ENCODE data around the gene NWD2. TPM values are rescaled to one million over a fixed set of nuclear protein-coding genes. Genes with fewer than 3 reads are reported as not detected.

Gene NWD2
- total and polyA plus RNA-seq, 9 of the 15 experiments (the other 6 are each of a cell fraction or from before 2014, with no cell fraction given): not detected

DNA sequence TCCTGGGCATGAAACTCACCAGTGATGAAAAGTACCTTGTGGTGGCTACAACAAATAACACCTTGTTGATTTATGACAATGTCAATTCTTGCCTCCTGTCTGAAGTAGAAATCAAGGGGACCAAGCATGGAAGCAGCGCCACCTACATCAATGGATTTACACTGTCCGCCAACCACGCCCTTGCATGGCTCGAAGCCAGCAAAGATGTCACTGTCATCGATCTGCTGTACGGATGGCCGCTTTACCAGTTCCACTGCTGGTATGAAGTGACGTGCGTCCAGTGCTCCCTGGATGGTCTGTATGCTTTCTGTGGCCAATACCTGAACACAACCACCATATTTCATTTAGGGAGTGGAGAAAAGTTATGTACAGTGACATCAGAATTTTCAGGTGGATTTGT lies 200.5 kb downstream of the NWD2 start:
- no TSS peak for BruUV-seq (replicated peaks)
- ChIA-PET CTCF (ENCODE audit: low intra/inter-chr PET ratio) (no interaction called here), POLR2A (no interaction called here)
- H3K4me1 ChIP-seq (replicated peaks in 1 of 2; ENCODE audit: control insufficient read depth in 2 of 2, insufficient read depth in 2 of 2, low read length in 2 of 2): no peaks in the 10 kb centered on the region
- H3K9me1 ChIP-seq (ENCODE audit: control insufficient read depth, insufficient read depth, low read length): no peaks in the 10 kb centered on the region
- no peak overlapping the region for H2AFZ ChIP-seq (ENCODE audit: low read depth, low read length)
- intact Hi-C loops (cut with micrococcal nuclease): no loop called here
- H3K4me2 ChIP-seq (ENCODE audit: insufficient read depth, low read length): no peak overlapping the region
- H3K4me3 ChIP-seq: no peak overlapping the region
- no peak for TF ChIP-seq PURB (CRISPR knock-in tag; IDR thresholded peaks at IDR 0.05; ENCODE audit: low read depth)
- TF ChIP-seq BMI1 (IDR thresholded peaks at IDR 0.05; ENCODE audit: low read length): no peak
- no peak for TF ChIP-seq ZNF274 (IDR thresholded peaks at IDR 0.05; ENCODE audit: borderline replicate concordance, low read depth, low read length)
- no peak for TF ChIP-seq ZZZ3 (IDR thresholded peaks at IDR 0.05)
- no peak for TF ChIP-seq ZNF134 (CRISPR knock-in tag; conservative IDR thresholded peaks at IDR 0.05)
- TF ChIP-seq NFIC (IDR thresholded peaks at IDR 0.05): peak; percentile 70
- 0 out of 6 replicates have a peak, but pooled peaks of 1 of the 3 experiments have one; percentile 12 for TF ChIP-seq CTCF (IDR thresholded peaks at IDR 0.05 in 2 of 3, conservative IDR thresholded peaks at IDR 0.05 in 1 of 3; ENCODE audit: insufficient read depth in 2 of 3, low read depth in 1 of 3, low read length in 3 of 3)
- no peak for TF ChIP-seq ZBTB2 (IDR thresholded peaks at IDR 0.05)
- TF ChIP-seq ETV1 (tag; conservative IDR thresholded peaks at IDR 0.05; ENCODE audit: low read depth): no peak
- no peak for TF ChIP-seq ELK3 (CRISPR knock-in tag; IDR thresholded peaks at IDR 0.05)
- no peak for TF ChIP-seq HES1 (IDR thresholded peaks at IDR 0.05; ENCODE audit: low read depth)
- no peak for TF ChIP-seq MAFG (tag; conservative IDR thresholded peaks at IDR 0.05)
- no peak for TF ChIP-seq ZNF263 (CRISPR knock-in tag; IDR thresholded peaks at IDR 0.05; ENCODE audit: borderline replicate concordance)
- no peak for TF ChIP-seq ZNF124 (CRISPR knock-in tag; IDR thresholded peaks at IDR 0.05)
- TF ChIP-seq MEIS2 (IDR thresholded peaks at IDR 0.05; ENCODE audit: partially characterized antibody): peak; percentile 26
- DNase-seq (ENCODE audit: extremely low read depth in 1 of 4, low spot score in 3 of 4) (peak; percentile 6 to 20 (median 10)), FAIRE-seq (peak; percentile 19), ATAC-seq (0 out of 3 replicates have a peak, but pooled peaks have one; percentile 48)
- H3K79me2 ChIP-seq (ENCODE audit: control insufficient read depth, insufficient read depth, low read length): no peaks in the 10 kb centered on the region
- H3K9me3 ChIP-seq (replicated peaks; ENCODE audit: control insufficient read depth, insufficient read depth, low read depth, low read length): no peaks in the 10 kb centered on the region
- H4K20me1 ChIP-seq (replicated peaks; ENCODE audit: control insufficient read depth, insufficient read depth, low read length): 0 out of 2 replicates have a peak, but pooled peaks cover 4% of the 10 kb centered on the region
- 1% methylated on average over 8 of the region's 9 CpGs for whole genome bisulfite sequencing (ENCODE audit: insufficient coverage, low coverage, missing lambda C conversion rate)
- peaks cover 5 to 18% of the 10 kb centered on the region in 2 experiments; a peak in 4 of 5 replicates for H3K27me3 ChIP-seq (ENCODE audit: control insufficient read depth in 2 of 2, insufficient read depth in 2 of 2, low read length in 2 of 2)
- no peaks in the 10 kb centered on the region for H3K36me3 ChIP-seq (ENCODE audit: control insufficient read depth, insufficient read depth, low read length)
- in situ Hi-C loops (cut with MboI): no loop called here
- no peak overlapping the region for H3K27ac ChIP-seq (ENCODE audit: extremely low read depth, low read depth, low read length)
- no peak overlapping the region for H3K9ac ChIP-seq (ENCODE audit: insufficient read depth in 1 of 2, low read depth in 2 of 2, low read length in 2 of 2)
